Ectodermal cell (in vitro differentiated cells): ENCODE data around the gene CENPX.

ENCODE experiments used
- H3K27ac ChIP-seq: 2 replicates; pipeline ENCODE4 v1.7.0; 2013; ENCODE audit warnings: mild to moderate bottlenecking, low read depth, low read length; ENCODE audit not compliant: insufficient read depth, poor library complexity, severe bottlenecking
- H3K27me3 ChIP-seq: 2 replicates; pipeline ENCODE4 v1.7.0; 2013; ENCODE audit warnings: mild to moderate bottlenecking, low read length; ENCODE audit not compliant: insufficient read depth, control insufficient read depth, poor library complexity, severe bottlenecking
- H3K36me3 ChIP-seq: one replicate; pipeline ENCODE4 v1.7.0; 2013; ENCODE audit warnings: low read length; ENCODE audit not compliant: control insufficient read depth, insufficient read depth
- H3K4me1 ChIP-seq: one replicate; pipeline ENCODE4 v1.7.0; 2013; ENCODE audit warnings: low read length; ENCODE audit not compliant: control insufficient read depth, insufficient read depth
- H3K4me3 ChIP-seq: 2 replicates; pipeline ENCODE4 v1.7.0; 2013; ENCODE audit warnings: low read depth, low read length, control low read depth; ENCODE audit not compliant: insufficient read depth
- H3K9me3 ChIP-seq: 2 replicates; pipeline ENCODE4 v1.7.0; 2013; ENCODE audit warnings: mild to moderate bottlenecking, low read length, moderate library complexity; ENCODE audit not compliant: control insufficient read depth
- WGBS, 2 experiments: methylation state at CpG; one replicate each; pipeline ENCODE4 v1.1.7; 2013; ENCODE audit warnings: missing lambda C conversion rate in 2 of 2; 5-methylcytosine and 5-hydroxymethylcytosine counted together

The CENPX gene

GRCh38 chr17:82049521-82049971 is 26.9 kb upstream of the CENPX start:
- Histone ChIP-seq H3K36me3 (peaks cover 14% of the 10 kb centered on the region), H3K4me1 (peaks cover 8% of the 10 kb centered on the region), H3K9me3 (no peaks in the 10 kb centered on the region), H3K27me3 (no peaks in the 10 kb centered on the region), H3K4me3 (no peak overlapping the region), H3K27ac (no peak overlapping the region)
- 96% methylated on average over 16 of the region's 16 CpGs for WGBS, 2 experiments

DNA sequence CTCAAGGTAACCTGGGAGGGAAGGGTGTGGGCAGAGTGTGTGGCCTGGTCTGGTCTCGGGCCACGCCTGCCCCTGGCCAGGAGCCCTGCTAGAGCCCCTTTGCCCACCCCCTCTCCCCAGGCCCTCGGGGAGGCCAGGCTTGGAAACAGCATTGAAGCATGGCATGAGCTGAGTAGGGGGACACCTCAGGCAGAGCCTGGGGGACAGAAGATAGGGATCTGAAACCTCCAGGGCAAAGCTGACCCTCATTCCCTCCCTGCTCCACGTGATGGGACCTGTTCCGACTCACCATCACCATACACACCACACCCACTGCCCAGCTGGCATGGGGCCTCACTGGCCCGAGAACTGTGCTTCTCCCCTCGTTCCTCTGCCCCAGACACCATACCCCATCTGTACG is 26.4 kb upstream of the CENPX start:
- WGBS, 2 experiments = 90 to 93% methylated on average over 8 of the region's 8 CpGs
- Histone ChIP-seq H3K9me3 (no peaks in the 10 kb centered on the region), H3K4me1 (peaks cover 8% of the 10 kb centered on the region), H3K4me3 (no peak overlapping the region), H3K36me3 (peaks cover 9% of the 10 kb centered on the region), H3K27ac (no peak overlapping the region), H3K27me3 (no peaks in the 10 kb centered on the region)

DNA sequence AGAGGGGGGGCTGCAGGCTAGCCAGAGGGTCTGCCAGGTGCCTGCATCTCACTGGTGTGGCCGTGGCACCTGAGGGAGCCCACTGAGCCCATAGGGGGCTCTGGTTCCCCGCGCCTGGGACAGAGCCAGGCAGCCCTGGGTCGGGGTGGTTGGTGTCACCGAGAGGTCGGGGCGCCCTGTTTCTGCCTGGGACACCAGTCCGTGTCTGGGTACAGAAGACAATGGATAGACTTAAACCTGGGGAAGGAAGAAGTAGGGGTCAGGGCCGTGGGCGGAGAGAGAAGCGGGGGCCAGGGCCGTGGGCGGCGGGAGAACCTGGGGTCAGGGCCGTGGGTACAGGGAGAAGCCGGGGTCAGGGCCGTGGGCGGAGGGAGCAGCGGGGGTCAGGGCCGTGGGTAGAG is 25.9 kb upstream of the CENPX start:
- 92 to 95% methylated on average over 20 of the region's 20 CpGs for WGBS, 2 experiments

GRCh38 chr17:82047914-82048570 is 25.4 kb upstream of the CENPX start:
- WGBS, 2 experiments = 88 to 92% methylated on average over 25 of the region's 25 CpGs
- Histone ChIP-seq H3K4me1 (peaks cover 7% of the 10 kb centered on the region), H3K4me3 (no peak overlapping the region), H3K36me3 (peaks cover 3% of the 10 kb centered on the region), H3K27ac (no peak overlapping the region), H3K9me3 (no peaks in the 10 kb centered on the region), H3K27me3 (no peaks in the 10 kb centered on the region)

More for the DNA sequence above, 25.9 kb upstream of the CENPX start:
- Histone ChIP-seq H3K4me3 (no peak overlapping the region), H3K4me1 (peaks cover 8% of the 10 kb centered on the region), H3K36me3 (peaks cover 4% of the 10 kb centered on the region), H3K27me3 (no peaks in the 10 kb centered on the region), H3K27ac (no peak overlapping the region), H3K9me3 (no peaks in the 10 kb centered on the region)

DNA sequence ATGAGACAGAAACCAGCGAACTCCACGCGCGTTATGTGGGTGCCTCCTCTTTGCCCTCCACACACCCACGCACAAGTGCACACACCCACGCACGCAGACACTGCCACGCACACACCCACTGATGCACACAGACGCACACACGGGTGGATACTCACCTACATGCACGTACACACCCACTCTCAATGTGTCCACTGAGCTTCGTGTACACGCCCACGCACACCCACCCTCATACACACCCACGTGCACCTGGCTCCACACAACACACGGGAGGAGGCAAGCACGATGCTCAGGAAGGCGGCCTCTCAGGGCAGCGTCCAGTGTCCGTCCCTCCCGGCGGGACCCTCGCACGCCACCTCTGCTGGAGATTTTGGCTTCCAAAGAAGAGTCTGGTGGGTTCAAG is 24.7 kb upstream of the CENPX start:
- Histone ChIP-seq H3K36me3 (peaks cover 3% of the 10 kb centered on the region), H3K4me3 (no peak overlapping the region), H3K4me1 (peaks cover 5% of the 10 kb centered on the region), H3K27me3 (no peaks in the 10 kb centered on the region), H3K9me3 (no peaks in the 10 kb centered on the region), H3K27ac (no peak overlapping the region)
- WGBS, 2 experiments = 93 to 95% methylated on average over 24 of the region's 24 CpGs

DNA sequence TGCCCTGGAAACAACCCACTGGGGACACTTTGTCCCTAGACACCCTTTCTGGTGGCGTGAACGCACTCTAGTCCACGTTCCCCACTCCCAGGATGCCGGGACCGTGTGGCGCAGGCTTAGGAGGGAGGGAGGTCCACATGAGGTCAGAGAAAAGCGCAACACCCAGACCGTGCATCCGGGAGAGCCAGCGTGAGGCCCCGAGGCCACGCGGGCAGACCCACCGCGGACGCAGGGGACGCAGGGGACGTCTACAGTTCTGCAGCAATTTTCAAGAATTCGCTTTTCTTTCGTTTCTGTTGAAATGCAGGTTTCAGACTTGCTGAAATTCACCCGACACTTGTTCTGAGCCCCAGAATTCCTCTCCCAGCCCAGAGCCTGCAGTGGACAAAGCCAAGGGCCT is 24.2 kb upstream of the CENPX start:
- Histone ChIP-seq H3K27ac (no peak overlapping the region), H3K9me3 (no peaks in the 10 kb centered on the region), H3K4me3 (no peak overlapping the region), H3K4me1 (peaks cover 5% of the 10 kb centered on the region), H3K36me3 (peaks cover 3% of the 10 kb centered on the region), H3K27me3 (no peaks in the 10 kb centered on the region)
- 95% methylated on average over 21 of the region's 21 CpGs for WGBS, 2 experiments

- 94% methylated on average over 14 of the region's 14 CpGs for WGBS, 2 experiments
These were observed 23.3 kb upstream of the CENPX start for GRCh38 chr17:82045936-82046484.

DNA sequence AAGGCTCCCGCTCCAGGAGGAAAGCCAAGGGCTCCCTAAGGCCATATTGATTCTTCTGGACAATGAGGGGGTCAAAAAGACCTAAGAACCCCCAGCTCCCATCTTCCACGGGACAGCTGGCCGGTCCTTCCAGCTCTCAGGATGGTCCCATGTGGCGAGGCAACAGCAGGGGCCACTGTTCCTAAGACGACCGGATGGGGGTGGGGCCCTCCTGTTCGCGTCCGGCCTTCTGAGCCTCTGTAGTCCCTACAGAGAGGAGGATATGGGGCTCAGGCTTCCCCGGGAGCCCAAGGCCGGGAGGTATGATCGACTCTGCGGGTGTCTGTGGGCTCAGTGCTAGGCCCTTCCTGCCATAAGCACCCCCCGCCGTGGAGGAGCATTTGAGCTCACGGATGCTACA is 20.8 kb upstream of the CENPX start:
- no peaks in the 10 kb centered on the region for H3K27me3 ChIP-seq
- no peak overlapping the region for H3K27ac ChIP-seq
- H3K36me3 ChIP-seq = no peaks in the 10 kb centered on the region
- H3K4me1 ChIP-seq = no peaks in the 10 kb centered on the region
- H3K4me3 ChIP-seq = no peak overlapping the region
- 73 to 74% methylated on average over 16 of the region's 16 CpGs for WGBS, 2 experiments
- H3K9me3 ChIP-seq = no peaks in the 10 kb centered on the region

More at GRCh38 chr17:82045936-82046484, 23.3 kb upstream of the CENPX start:
- Histone ChIP-seq H3K9me3 (no peaks in the 10 kb centered on the region), H3K36me3 (peaks cover 3% of the 10 kb centered on the region), H3K4me1 (peaks cover 4% of the 10 kb centered on the region), H3K27me3 (no peaks in the 10 kb centered on the region), H3K4me3 (no peak overlapping the region), H3K27ac (no peak overlapping the region)

- 94 to 95% methylated on average over 9 of the region's 9 CpGs for WGBS, 2 experiments
- no peaks in the 10 kb centered on the region for H3K9me3 ChIP-seq
- H3K4me1 ChIP-seq = no peaks in the 10 kb centered on the region
- H3K4me3 ChIP-seq = no peak overlapping the region
- H3K27ac ChIP-seq = no peak overlapping the region
- no peaks in the 10 kb centered on the region for H3K36me3 ChIP-seq
- no peaks in the 10 kb centered on the region for H3K27me3 ChIP-seq
These were observed 20.0 kb upstream of the CENPX start for GRCh38 chr17:82042649-82043048.

GRCh38 chr17:82041144-82041814 is 18.6 kb upstream of the CENPX start:
- 81% methylated on average over 17 of the region's 17 CpGs for WGBS, 2 experiments
- no peaks in the 10 kb centered on the region for H3K36me3 ChIP-seq
- H3K4me1 ChIP-seq = no peaks in the 10 kb centered on the region
- no peak overlapping the region for H3K4me3 ChIP-seq
- H3K27me3 ChIP-seq = peaks cover 6% of the 10 kb centered on the region
- H3K9me3 ChIP-seq = no peaks in the 10 kb centered on the region
- no peak overlapping the region for H3K27ac ChIP-seq
